ENCODE results near the gene H6PD.

DNA sequence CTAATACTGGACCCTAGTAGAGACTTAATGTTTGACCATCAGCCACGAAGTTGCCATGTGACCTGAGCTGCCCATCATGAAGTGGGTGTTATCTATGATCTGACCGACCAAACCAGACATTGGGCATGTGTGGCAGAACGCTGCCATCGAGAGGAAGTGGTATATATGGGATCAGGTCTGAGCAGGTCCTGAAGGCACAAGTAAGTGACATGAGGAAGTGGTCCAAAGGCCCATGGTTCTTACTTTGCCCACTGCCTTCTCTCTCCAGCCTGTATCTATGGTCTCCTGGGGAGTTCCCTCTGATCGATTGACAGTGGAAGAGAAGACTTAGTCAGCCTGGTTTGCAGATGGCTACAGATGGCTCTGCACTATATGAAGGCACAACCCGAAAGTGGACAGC lies 66.0 kb downstream of the H6PD start:
- TF ChIP-seq CTCF (IDR thresholded peaks at IDR 0.05; ENCODE audit: low read depth, low read length) (no peak), EZH2phosphoT487 (IDR thresholded peaks at IDR 0.05; ENCODE audit: low read depth) (no peak)
